Astrocyte (in vitro differentiated cells and primary cell): Measurements from ENCODE around the gene PHF5A. TPM values are rescaled to one million over a fixed set of nuclear protein-coding genes. Genes with fewer than 3 reads are reported as not detected.

ENCODE experiments used
- DNase-seq: peaks from one replicate; pipeline ENCODE4 v3.0.0-alpha.2; 2010; ENCODE audit warnings: low read depth
- FAIRE-seq: peaks from 2 replicates; lab custom pipeline; 2011; peaks lifted over from hg19 to GRCh38; lab: Jason Lieb, UNC
- H2AFZ ChIP-seq: 2 replicates; pipeline ENCODE4 v1.6.0; 2012; ENCODE audit warnings: low read depth, low read length, inconsistent platforms
- H3K27ac ChIP-seq: 2 replicates; pipeline ENCODE4 v1.5.1; 2011; ENCODE audit warnings: low read depth, low read length, inconsistent platforms
- H3K27me3 ChIP-seq: 2 replicates; pipeline ENCODE4 v1.6.0; 2011; ENCODE audit warnings: low read length, inconsistent platforms; ENCODE audit not compliant: insufficient read depth
- H3K36me3 ChIP-seq: 2 replicates; pipeline ENCODE4 v1.5.1; 2011; ENCODE audit warnings: low read length, inconsistent platforms; ENCODE audit not compliant: insufficient read depth
- H3K4me1 ChIP-seq: 2 replicates; pipeline ENCODE4 v1.5.1; 2011; ENCODE audit warnings: low read length, inconsistent platforms; ENCODE audit not compliant: insufficient read depth
- H3K4me2 ChIP-seq: 2 replicates; pipeline ENCODE4 v1.6.0; 2012; ENCODE audit warnings: low read length, inconsistent platforms
- H3K4me3 ChIP-seq: 2 replicates; pipeline ENCODE4 v1.5.1; 2011; ENCODE audit warnings: low read depth, mild to moderate bottlenecking, low read length, inconsistent platforms; ENCODE audit not compliant: insufficient read depth
- H3K79me2 ChIP-seq: 2 replicates; pipeline ENCODE4 v1.6.0; 2012; ENCODE audit warnings: mild to moderate bottlenecking, low read length, inconsistent platforms; ENCODE audit not compliant: insufficient read depth
- H3K9ac ChIP-seq: 2 replicates; pipeline ENCODE4 v1.6.0; 2012; ENCODE audit warnings: mild to moderate bottlenecking, low read length, inconsistent platforms
- H3K9me3 ChIP-seq: 2 replicates; pipeline ENCODE4 v1.5.1; 2012; ENCODE audit warnings: low read depth, mild to moderate bottlenecking, low read length, inconsistent platforms; ENCODE audit not compliant: insufficient read depth
- H4K20me1 ChIP-seq: 2 replicates; pipeline ENCODE4 v1.6.0; 2012; ENCODE audit warnings: low read length, inconsistent platforms; ENCODE audit not compliant: insufficient read depth
- H3K27ac Mint-ChIP-seq: one replicate; pipeline ENCODE4 v1.8.0; 2021; ENCODE audit warnings: mild to moderate bottlenecking, mixed read lengths; ENCODE audit not compliant: unreplicated experiment
- H3K27me3 Mint-ChIP-seq: one replicate; pipeline ENCODE4 v1.8.0; 2021; ENCODE audit warnings: low read depth, mixed read lengths; ENCODE audit not compliant: unreplicated experiment
- H3K36me3 Mint-ChIP-seq: one replicate; pipeline ENCODE4 v1.8.0; 2021; ENCODE audit warnings: low read depth, mixed read lengths; ENCODE audit not compliant: unreplicated experiment
- H3K4me1 Mint-ChIP-seq: one replicate; pipeline ENCODE4 v1.8.0; 2021; ENCODE audit warnings: low read depth, mixed read lengths; ENCODE audit not compliant: unreplicated experiment
- H3K4me3 Mint-ChIP-seq: one replicate; pipeline ENCODE4 v1.8.0; 2021; ENCODE audit warnings: mild to moderate bottlenecking, moderate library complexity, mixed read lengths; ENCODE audit not compliant: unreplicated experiment
- H3K9me3 Mint-ChIP-seq: one replicate; pipeline ENCODE4 v1.8.0; 2021; ENCODE audit warnings: mild to moderate bottlenecking, mixed read lengths; ENCODE audit not compliant: unreplicated experiment
- EZH2 ChIP-seq: IDR thresholded peaks from 2 replicates; pipeline ENCODE4 v1.6.1; 2012; ENCODE audit warnings: mild to moderate bottlenecking, low read length, inconsistent platforms; ENCODE audit not compliant: insufficient read depth
- total RNA-seq: library from RNA; stranded (reverse); gene quantifications from 2 replicates; pipeline ENCODE4 v1.2.1, GENCODE V29; 2021
- TF ChIP-seq, protein P1 (sequence below): IDR thresholded peaks from 2 replicates; pipeline ENCODE4 v1.5.1; 2011; ENCODE audit warnings: low read depth, mild to moderate bottlenecking, inconsistent platforms, low read length, moderate library complexity; ENCODE audit not compliant: insufficient read depth

Gene PHF5A
- total RNA-seq, 1 donor from 2014 or later = 30.9 TPM

DNA sequence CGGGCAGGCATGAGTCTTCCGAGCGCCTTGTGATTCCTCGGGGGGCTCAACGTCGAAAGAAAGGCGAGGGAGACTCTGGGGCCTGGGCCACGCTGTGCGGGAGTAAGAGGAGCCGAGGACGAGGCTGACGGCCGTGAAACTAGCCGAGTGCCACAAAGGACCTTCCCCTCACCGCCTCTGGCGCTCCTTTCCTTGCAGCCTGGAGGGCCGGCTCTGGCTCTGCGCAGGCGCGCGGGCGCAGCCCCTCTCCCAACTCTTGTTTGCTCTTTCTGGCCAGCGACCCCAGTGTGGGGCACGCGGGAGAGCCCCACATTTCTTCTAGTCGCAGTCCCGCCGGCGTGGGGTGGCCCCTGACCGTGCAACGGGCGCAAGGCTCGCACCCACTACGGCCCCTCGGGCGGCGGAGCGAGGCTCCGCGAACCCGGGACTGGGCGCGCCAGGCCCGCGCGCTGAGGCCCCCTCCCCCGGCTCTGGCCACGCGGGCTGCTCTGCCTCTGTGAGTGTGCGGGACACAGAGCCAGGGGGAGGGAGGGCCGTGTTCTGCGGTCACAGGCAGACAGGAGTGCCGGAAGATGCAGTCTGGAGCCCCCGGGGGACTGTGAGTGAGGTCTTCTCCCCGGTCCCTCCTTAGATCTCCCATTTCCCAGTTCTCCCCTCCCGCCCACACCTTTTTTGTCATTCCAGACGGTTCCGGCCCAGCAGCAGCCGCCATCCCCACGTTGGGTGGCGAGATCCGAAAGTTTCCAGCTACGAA is 20.9 kb downstream of the PHF5A start:
- Mint-ChIP-seq H3K27ac (peak overlapping the region; percentile 99), H3K9me3 (no peaks in the 10 kb centered on the region), H3K4me3 (peak overlapping the region; percentile 98), H3K4me1 (peaks cover 10% of the 10 kb centered on the region), H3K36me3 (peaks cover 4% of the 10 kb centered on the region), H3K27me3 (no peaks in the 10 kb centered on the region)
- TF ChIP-seq EZH2 = no peak
- TF ChIP-seq, protein P1, sequence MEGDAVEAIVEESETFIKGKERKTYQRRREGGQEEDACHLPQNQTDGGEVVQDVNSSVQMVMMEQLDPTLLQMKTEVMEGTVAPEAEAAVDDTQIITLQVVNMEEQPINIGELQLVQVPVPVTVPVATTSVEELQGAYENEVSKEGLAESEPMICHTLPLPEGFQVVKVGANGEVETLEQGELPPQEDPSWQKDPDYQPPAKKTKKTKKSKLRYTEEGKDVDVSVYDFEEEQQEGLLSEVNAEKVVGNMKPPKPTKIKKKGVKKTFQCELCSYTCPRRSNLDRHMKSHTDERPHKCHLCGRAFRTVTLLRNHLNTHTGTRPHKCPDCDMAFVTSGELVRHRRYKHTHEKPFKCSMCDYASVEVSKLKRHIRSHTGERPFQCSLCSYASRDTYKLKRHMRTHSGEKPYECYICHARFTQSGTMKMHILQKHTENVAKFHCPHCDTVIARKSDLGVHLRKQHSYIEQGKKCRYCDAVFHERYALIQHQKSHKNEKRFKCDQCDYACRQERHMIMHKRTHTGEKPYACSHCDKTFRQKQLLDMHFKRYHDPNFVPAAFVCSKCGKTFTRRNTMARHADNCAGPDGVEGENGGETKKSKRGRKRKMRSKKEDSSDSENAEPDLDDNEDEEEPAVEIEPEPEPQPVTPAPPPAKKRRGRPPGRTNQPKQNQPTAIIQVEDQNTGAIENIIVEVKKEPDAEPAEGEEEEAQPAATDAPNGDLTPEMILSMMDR = no peak
- H3K9ac ChIP-seq = peak overlapping the region; percentile 96
- H3K36me3 ChIP-seq = peaks cover 4% of the 10 kb centered on the region
- peak overlapping the region; percentile 78 for H2AFZ ChIP-seq
- H3K4me2 ChIP-seq = peak overlapping the region; percentile 98
- H3K4me1 ChIP-seq = peaks cover 11% of the 10 kb centered on the region
- H4K20me1 ChIP-seq = peaks cover 33% of the 10 kb centered on the region
- peak overlapping the region; percentile 97 for H3K27ac ChIP-seq
- FAIRE-seq (no peak), DNase-seq (peak; percentile 60)
- no peaks in the 10 kb centered on the region for H3K9me3 ChIP-seq
- H3K27me3 ChIP-seq = no peaks in the 10 kb centered on the region
- peak overlapping the region; percentile 96 for H3K4me3 ChIP-seq
- H3K79me2 ChIP-seq = peaks cover 45% of the 10 kb centered on the region

DNA sequence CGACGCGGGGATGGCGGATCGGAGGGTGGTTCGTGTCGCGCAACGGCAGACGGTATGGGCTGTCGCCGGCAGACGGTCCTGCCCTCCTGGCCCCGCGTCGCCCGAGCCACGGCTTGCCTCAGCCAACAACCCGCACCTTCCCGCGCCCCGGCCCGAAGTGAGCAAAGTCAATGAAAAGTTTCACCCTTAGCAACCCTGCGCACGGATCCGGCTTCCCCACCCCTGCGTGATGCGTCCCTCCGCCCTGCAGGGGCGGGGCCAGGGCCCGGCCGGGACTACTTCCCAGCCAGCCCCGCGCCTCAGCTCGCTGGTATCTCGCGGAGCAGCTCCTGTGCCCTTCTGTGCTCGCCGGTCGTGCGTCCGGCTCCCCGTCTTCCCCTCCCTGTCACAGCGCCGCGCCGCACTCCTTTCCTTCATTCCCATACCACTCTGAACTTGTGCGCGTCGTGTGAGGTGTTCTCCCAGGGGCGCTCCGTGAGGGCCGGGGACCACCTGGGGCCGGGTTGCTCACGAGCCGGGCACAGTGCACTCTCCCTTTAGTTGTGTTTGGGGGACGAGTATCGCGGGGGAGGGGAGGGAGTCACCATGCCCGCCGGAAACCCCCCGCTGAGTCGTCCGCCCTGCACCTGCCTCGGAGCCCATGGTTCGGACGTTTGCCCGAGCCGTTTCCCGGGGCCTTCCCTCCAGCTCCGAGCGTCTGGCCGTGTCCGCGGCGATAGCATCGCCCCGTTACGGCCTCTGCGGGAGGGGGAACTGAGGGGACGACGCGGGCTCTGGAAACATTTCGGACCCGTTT is 21.7 kb downstream of the PHF5A start, which contains the start of gene TOB2:
Gene TOB2 (minus strand): TSS at position 163 of the 796 bp plus-strand sequence. CDS start 9,456 bp downstream, outside the sequence.
- Histone ChIP-seq H3K9ac (peak within 1 kb of the TSS; percentile 96), H3K36me3 (peaks cover 4% of the 10 kb centered on the region), H3K79me2 (peaks cover 53% of the 10 kb centered on the region), H3K4me1 (peaks cover 11% of the 10 kb centered on the region), H3K27me3 (no peaks in the 10 kb centered on the region), H3K27ac (peak within 1 kb of the TSS; percentile 97), H3K4me3 (peak within 1 kb of the TSS; percentile 96), H3K4me2 (peak within 1 kb of the TSS; percentile 98), H4K20me1 (peaks cover 41% of the 10 kb centered on the region), H2AFZ (peak within 1 kb of the TSS; percentile 78), H3K9me3 (no peaks in the 10 kb centered on the region)
- DNase-seq = peak; percentile 92
- no peaks in the 10 kb centered on the region for H3K27me3 Mint-ChIP-seq
- H3K36me3 Mint-ChIP-seq = peaks cover 4% of the 10 kb centered on the region
- H3K4me1 Mint-ChIP-seq = peaks cover 14% of the 10 kb centered on the region
- peak within 1 kb of the TSS; percentile 92 for H3K27ac Mint-ChIP-seq
- H3K9me3 Mint-ChIP-seq = no peaks in the 10 kb centered on the region
- TF ChIP-seq, protein P1 = no peak
- no peak for TF ChIP-seq EZH2
- H3K4me3 Mint-ChIP-seq = peak within 1 kb of the TSS; percentile 98
- no peak for FAIRE-seq
